OCI-M1 (cell line): Measurements from ENCODE around the gene PSMG3.

Source experiments
- DNase-seq: peaks from one replicate; lab custom pipeline; 2025; lab: John Stamatoyannopoulos, UW

Gene PSMG3

DNA sequence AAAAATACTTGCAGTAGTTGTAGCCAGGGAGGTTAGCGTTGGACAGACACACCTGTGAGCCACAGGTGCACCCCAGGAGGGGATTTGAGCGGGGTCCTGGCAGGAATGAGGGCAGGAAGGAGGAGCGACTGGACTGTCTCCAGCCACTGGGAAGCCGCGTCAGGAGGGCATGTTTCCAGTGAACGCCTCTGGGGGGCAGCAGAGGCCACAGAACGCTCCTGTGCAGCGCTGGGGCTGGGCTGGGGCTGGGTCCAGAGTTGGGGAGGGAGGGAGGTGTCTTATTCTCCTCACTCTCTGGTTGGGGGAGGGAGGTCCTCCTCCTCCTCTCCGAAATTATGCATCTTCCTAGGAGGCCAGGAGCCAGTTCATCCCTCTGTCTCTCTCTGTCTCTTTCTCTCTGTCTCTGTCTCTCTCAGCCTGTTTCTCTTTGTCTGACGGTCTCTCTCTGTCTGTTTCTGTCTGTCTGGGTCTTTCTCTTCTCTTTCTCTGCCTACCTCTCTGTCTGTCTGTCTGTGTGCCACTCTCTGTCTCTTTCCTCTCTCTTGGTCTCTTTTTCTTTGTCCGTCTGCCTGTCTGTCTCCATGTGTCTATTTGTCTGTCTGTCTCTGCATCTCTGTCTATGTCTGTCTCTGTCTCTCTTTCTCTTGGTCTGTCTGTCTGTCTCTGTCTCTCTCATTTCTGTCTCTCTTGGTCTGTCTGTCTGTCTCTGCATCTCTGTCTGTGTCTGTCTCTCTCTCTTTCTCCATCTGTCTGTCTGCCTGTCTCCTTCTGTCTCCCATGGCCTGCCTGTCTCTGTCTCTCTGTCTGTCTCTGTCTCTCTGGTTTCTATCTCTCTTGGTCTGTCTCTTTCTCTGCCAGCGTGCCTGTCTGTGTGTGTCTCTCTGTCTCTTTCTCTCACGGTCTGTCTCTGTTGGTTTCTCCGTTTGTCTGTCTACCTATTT lies 9.9 kb upstream of the PSMG3 start:
- DNase-seq, result peak; percentile 71

DNA sequence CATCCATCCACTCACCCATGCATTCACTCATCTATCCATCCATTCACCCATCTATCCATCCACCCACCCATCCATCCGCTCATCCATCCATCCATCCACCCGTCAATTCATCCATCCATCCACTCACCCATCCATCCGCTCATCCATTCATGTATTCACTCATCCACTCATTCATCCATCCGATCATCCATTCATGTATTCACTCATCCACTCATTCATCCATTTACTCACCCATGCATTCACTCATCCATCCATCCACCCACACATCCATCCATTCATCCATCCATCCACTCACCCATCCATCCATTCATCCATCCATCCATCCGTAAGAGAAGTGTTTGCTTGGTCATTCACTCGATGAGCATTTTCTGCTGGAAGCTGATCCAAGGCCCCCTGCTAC lies 8.7 kb upstream of the PSMG3 start:
- DNase-seq, result no peak

DNA sequence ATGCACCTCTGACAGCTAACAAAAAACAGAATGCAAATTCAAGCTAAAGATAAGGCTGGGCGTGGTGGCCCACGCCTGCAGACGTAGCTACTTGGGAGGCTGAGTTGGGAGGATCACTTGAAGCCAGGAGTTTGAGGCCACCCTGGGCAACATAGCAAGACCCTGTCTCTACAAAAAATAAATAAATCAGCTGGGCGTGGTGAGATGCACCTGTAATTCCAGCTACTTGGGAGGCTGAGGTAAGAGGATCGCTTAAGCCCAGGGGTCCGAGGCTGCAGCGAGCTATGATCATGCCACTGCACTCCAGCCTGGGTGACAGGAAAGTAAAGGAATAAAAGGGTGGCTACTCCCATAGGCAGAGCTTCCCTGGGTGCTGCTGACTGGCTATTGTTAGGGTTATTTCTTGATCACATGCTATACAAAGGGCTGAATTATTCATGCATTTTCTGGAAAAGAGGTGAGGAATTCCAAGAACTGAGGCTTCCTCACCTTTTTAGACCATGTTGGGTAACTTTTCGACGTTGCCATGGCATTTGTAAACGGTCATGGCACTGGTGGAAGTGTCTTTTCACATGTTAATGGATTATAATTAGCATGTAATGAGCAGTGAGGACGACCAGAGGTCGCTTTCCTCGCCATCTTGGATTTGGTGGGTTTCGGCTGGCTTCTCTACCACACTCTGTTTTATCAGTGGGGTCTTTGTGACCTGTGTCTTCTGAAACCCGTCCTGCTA lies 6.9 kb upstream of the PSMG3 start:
- DNase-seq, result no peak

- DNase-seq, result no peak
Measured at GRCh38 chr7:1575809-1576208, 6.0 kb upstream of the PSMG3 start.

GRCh38 chr7:1572111-1572822 lies 2.4 kb upstream of the PSMG3 start:
- no peak for DNase-seq

GRCh38 chr7:1569440-1569832 lies 396 bp downstream of the PSMG3 start:
- DNase-seq, result no peak

DNA sequence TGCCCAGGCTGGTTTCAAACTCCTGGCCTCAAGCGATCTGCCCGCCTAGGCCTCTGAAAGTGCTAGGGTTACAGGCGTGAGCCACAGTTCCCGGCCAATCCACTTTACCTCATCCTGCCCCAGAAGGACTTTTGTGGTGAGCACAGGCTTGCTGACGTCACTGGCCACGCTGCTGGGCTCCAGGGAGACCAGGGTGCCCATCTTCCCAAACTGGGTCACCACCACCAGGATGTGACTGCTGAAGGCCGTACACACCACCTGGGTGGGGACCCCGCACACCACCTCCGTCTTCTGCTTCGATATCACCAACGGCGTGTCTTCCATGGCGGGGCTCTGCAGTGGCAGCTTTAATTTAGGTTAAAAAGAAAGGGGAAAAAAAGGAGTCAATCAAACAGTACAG lies 816 bp downstream of the PSMG3 start:
- DNase-seq, result no peak

GRCh38 chr7:1567896-1568510 lies 1.8 kb downstream of the PSMG3 start:
- no peak for DNase-seq

DNA sequence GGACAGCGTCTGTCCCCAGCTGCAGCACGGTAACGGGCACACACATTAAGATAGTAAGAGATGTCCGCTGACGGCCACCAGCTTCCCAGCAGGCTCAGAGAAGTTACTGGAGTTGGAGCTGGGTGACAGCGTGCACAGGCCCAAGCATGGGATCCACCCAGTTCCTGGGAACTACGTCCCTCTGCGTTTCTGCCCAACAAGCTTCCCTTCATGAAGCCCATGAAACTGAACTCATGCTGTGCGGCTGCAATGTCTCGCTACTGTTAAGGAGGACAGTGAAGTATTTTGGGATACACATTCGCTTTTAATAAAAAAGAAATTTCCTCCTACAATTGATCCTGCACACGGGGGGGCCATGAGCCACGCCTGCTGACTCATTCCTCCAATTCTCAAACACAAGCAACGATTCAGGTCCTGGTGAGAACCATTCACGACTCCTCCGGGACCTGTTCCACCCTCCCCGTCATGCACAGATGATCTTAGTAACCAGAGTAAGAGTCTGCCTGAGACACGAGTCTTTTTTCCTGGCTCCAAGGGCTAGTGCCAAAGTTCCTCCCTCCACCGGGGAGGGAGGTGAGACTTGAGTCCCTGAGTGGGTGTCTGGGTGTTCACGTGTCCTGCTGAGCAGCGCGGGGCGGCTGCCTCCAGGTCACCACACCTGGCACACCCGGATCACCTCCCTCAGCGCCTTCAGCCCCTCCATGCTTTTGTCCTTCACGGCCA lies 2.6 kb downstream of the PSMG3 start:
- no peak for DNase-seq

GRCh38 chr7:1566687-1567048 lies 3.2 kb downstream of the PSMG3 start:
- no peak for DNase-seq

DNA sequence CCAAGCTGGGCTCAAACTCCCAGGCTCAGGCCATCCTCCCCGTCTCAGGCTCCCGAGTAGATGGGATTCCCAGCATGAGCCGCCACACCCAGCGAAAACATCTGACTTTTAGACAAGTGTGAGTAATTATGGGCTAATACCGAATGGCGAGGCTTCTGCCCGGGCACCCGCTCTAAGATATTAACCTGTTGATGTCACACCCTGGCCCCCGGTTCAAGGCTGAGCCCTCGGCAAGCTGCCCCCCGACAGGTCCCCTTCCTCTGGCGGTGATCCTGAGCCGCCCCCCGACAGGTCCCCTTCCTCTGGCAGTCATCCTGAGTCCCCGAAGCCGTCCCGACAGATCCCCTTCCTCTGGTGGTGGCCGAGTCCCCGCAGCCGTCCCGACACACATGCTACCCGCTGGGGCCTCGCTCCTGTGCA lies 5.2 kb downstream of the PSMG3 start:
- no peak for DNase-seq

DNA sequence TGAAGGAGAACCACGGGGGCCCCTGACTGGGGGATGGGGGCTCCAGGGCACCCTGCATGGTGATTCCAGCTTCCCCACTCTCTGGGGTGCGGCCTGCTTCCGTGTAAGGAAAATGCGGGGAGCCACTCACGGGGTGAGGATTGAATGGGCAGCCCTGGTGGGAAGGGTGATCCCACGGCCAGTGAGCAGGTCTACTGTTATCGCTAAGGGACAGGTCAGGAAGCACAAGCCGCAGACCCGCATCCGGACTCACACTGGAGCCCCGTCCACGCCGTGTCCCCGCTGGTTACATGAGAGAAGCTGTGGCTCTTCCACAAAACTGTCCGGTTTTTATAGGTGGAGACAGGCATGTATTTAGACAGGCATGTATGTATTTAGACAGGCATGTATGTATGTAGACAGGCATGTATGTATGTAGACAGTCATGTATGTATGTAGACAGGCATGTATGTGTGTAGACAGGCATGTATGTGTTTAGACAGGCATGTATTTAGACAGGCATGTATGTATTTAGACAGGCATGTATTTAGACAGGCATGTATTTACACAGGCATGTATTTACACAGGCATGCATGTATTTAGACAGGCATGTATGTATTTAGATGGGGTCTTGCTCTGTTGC lies 5.7 kb downstream of the PSMG3 start:
- no peak for DNase-seq

- no peak for DNase-seq
Measured at GRCh38 chr7:1562597-1563051, 7.2 kb downstream of the PSMG3 start.

- DNase-seq, result no peak
Measured at GRCh38 chr7:1562116-1562515, 7.7 kb downstream of the PSMG3 start.

GRCh38 chr7:1561036-1561940 lies 8.5 kb downstream of the PSMG3 start:
- DNase-seq, result no peak

DNA sequence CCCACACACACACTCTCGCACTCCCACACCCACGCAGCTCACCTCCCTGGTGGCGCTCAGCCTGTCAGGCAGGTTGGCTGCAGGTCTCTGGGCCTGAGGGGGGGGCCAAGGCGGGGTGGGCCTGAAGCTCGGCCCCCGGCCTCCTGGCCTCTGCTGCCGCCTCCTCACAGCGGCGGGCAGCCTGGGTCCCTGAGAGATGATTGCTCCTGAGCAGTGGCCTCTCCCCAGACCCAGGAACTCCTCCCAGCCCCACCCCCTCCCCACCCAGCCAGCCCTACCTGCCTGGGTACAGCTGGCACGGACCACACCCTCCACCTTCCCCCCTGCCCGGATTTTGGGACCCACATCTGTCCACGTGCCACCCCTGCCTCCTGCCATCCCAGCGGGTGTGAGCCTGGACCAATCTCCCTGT lies 9.2 kb downstream of the PSMG3 start:
- DNase-seq, result no peak

DNA sequence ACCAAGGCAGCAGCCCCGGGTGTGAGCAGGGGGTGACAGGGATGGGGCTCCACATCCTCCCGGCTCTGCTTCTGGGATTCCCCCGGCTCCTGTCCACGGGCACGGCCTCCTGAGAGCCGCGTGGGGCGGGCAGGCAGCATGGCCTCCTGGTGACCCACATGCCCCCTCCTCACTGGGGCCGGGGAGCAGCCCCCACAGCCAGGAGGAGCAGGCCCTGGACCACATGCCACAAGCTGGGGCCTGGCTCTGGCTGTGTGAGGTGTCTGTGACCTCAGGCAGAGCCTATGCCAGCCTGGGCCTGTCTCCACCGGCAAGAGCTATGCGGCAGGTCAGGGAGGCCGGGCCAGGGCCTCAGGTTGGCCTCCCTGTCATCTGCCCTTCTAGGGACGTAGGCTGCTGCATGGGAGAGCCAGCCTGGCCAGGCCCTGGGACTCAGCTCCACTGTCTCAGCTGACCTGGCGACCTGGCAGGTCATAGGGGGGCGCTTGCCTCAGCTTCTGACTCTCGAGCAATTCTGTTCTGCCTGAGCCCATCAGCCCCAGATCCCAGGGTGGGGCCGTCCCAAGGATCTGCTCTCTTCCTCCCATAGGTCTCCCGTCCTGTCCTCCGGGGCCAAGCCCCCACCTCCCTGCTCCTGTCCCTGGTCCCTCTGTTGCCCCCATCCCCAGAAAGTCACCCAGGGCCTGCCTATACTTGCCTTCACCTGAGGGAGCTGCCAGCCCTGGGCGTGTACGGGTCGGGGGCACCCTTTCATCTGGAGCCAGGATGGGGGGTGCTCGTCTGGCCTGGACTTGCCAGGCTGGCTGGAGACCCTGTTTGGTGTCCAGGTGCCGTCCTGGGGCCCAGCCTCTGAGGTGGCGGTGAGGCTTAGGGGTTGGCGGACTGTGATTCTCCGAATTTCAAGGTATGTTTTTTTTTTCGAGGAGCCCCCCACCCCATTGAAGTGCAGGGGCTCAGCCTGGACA lies 9.9 kb downstream of the PSMG3 start:
- DNase-seq, result no peak

GRCh38 chr7:1558841-1559625 lies 10.8 kb downstream of the PSMG3 start:
- no peak for DNase-seq
